T-helper 1 cell treated with Interleukin-12 subunit alpha and Interleukin-12 subunit beta and Interleukin-4 antibody, amounts not matched to agents 30 ng/mL and 1 ng/mL, for 36 hours (primary cell): Measurements from ENCODE around the gene FRMD5. TPM values are rescaled to one million over a fixed set of nuclear protein-coding genes. Genes with fewer than 3 reads are reported as not detected.

Experiments
- intact Hi-C: fragments of 100-400 bp; cut with micrococcal nuclease; formaldehyde crosslinking; loops from one replicate; pipeline ENCODE4 v1.15.1; 2024
- total RNA-seq: library from RNA; stranded (reverse); gene quantifications from 2 replicates; pipeline ENCODE4 v1.2.3, GENCODE V29; 2022

The FRMD5 gene
- total RNA-seq, 1 donor from 2014 or later: not detected

GRCh38 chr15:44096596-44096995, 98.5 kb downstream of the FRMD5 start:
- intact Hi-C loops: no loop called here

- intact Hi-C loops: no loop called here
Measured at GRCh38 chr15:44094781-44095180, 100.3 kb downstream of the FRMD5 start.

- intact Hi-C loops: no loop called here
Measured at GRCh38 chr15:44093836-44094235, 101.2 kb downstream of the FRMD5 start.

- intact Hi-C loops: no loop called here
Measured at GRCh38 chr15:44092221-44092620, 102.8 kb downstream of the FRMD5 start.

- intact Hi-C loops: no loop called here
Measured at GRCh38 chr15:44087578-44088465, 107.2 kb downstream of the FRMD5 start.

- intact Hi-C loops: no loop called here
Measured at GRCh38 chr15:44084770-44085169, 110.3 kb downstream of the FRMD5 start.

- intact Hi-C loops: no loop called here
Measured at GRCh38 chr15:44084171-44084570, 110.9 kb downstream of the FRMD5 start.

- intact Hi-C loops: no loop called here
Measured at GRCh38 chr15:44082558-44083157, 112.4 kb downstream of the FRMD5 start.

GRCh38 chr15:44081026-44082013, 113.8 kb downstream of the FRMD5 start:
- intact Hi-C loops: no loop called here

- intact Hi-C loops: no loop called here
Measured at GRCh38 chr15:44075535-44075934, 119.5 kb downstream of the FRMD5 start.

GRCh38 chr15:44069489-44069888, 125.6 kb downstream of the FRMD5 start:
- intact Hi-C loops: loop anchor here (5.0 kb wide), 1 partner anchor 148 kb away; no protein-coding TSS in a partner anchor

GRCh38 chr15:44068347-44068746, 126.7 kb downstream of the FRMD5 start:
- intact Hi-C loops: loop anchor here (5.0 kb wide), 1 partner anchor 149 kb away; no protein-coding TSS in a partner anchor

GRCh38 chr15:44066211-44066827, 128.8 kb downstream of the FRMD5 start:
- intact Hi-C loops: loop anchor here (1.0 to 5.0 kb wide), 3 partner anchors 151 to 194 kb away; no protein-coding TSS in a partner anchor

GRCh38 chr15:44064706-44065105, 130.4 kb downstream of the FRMD5 start:
- intact Hi-C loops: loop anchor here (5.0 kb wide), 1 partner anchor 153 kb away; no protein-coding TSS in a partner anchor

GRCh38 chr15:44058126-44058525, 136.9 kb downstream of the FRMD5 start:
- intact Hi-C loops: no loop called here

GRCh38 chr15:44045661-44046060, 149.4 kb downstream of the FRMD5 start:
- intact Hi-C loops: no loop called here

GRCh38 chr15:44045217-44045616, 149.9 kb downstream of the FRMD5 start:
- intact Hi-C loops: no loop called here

GRCh38 chr15:44038755-44039191, 156.3 kb downstream of the FRMD5 start:
- intact Hi-C loops: no loop called here

- intact Hi-C loops: no loop called here
Measured at GRCh38 chr15:44035781-44036699, 159.0 kb downstream of the FRMD5 start.
